22Rv1 (cell line): ENCODE data around the gene EIPR1.

Experiments used
- H3K27ac ChIP-seq: fragments of 450-650 bp; 2 replicates; pipeline ENCODE4 v1.5.1; 2017
- ZFX ChIP-seq: fragments of 450-650 bp; IDR thresholded peaks from 2 replicates; pipeline ENCODE4 v1.6.1; 2017; ENCODE audit warnings: antibody characterized with exemption, borderline replicate concordance
- TF ChIP-seq, protein P1 (sequence below): fragments of 450-650 bp; IDR thresholded peaks from 2 replicates; pipeline ENCODE4 v1.5.1; 2017; ENCODE audit warnings: mild to moderate bottlenecking

Gene EIPR1

DNA sequence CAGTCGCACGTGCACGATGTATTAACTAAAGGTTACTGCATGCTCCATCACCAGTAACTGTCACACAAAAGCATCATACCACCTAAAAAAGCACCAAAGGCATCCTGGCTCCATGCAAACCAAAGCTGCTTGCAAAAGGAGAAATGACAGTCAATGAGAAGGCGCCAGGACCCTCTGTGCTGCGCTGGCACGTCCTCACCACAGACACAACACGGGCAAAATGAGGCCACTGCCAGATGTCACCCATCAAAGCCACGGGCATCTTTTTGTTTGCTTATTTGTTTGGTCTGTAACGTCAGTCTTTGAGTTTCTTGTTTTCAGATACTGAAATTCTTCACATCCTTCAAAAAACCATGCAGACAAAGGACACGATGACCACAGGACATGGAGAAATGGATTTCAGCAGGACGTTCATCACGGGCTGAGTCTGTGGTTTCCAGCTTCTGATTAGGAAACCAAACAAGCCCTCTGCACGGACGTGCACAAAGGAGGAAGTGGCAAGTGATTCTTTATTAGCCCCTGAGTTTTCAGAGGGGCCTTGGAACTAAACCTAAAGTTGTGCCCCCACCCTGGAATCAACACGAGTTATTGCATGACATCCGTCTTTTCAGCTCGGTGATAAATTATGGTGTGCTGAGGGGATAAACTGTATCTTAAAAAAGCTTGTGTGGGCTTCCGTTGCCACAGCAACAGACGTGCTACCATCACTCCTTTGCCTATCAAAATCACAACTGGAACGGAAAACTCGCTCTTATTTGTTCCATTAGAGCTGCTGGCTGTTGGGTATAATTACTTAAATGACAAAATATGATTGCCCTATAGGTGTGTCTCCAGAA is 181.8 kb downstream of the EIPR1 start:
- H3K27ac ChIP-seq = no peak overlapping the region

GRCh38 chr2:3194828-3195227 is 182.8 kb downstream of the EIPR1 start:
- H3K27ac ChIP-seq = no peak overlapping the region

More for the DNA sequence above, 181.8 kb downstream of the EIPR1 start:
- no peak for TF ChIP-seq ZFX
- TF ChIP-seq, protein P1, sequence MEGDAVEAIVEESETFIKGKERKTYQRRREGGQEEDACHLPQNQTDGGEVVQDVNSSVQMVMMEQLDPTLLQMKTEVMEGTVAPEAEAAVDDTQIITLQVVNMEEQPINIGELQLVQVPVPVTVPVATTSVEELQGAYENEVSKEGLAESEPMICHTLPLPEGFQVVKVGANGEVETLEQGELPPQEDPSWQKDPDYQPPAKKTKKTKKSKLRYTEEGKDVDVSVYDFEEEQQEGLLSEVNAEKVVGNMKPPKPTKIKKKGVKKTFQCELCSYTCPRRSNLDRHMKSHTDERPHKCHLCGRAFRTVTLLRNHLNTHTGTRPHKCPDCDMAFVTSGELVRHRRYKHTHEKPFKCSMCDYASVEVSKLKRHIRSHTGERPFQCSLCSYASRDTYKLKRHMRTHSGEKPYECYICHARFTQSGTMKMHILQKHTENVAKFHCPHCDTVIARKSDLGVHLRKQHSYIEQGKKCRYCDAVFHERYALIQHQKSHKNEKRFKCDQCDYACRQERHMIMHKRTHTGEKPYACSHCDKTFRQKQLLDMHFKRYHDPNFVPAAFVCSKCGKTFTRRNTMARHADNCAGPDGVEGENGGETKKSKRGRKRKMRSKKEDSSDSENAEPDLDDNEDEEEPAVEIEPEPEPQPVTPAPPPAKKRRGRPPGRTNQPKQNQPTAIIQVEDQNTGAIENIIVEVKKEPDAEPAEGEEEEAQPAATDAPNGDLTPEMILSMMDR = no peak

DNA sequence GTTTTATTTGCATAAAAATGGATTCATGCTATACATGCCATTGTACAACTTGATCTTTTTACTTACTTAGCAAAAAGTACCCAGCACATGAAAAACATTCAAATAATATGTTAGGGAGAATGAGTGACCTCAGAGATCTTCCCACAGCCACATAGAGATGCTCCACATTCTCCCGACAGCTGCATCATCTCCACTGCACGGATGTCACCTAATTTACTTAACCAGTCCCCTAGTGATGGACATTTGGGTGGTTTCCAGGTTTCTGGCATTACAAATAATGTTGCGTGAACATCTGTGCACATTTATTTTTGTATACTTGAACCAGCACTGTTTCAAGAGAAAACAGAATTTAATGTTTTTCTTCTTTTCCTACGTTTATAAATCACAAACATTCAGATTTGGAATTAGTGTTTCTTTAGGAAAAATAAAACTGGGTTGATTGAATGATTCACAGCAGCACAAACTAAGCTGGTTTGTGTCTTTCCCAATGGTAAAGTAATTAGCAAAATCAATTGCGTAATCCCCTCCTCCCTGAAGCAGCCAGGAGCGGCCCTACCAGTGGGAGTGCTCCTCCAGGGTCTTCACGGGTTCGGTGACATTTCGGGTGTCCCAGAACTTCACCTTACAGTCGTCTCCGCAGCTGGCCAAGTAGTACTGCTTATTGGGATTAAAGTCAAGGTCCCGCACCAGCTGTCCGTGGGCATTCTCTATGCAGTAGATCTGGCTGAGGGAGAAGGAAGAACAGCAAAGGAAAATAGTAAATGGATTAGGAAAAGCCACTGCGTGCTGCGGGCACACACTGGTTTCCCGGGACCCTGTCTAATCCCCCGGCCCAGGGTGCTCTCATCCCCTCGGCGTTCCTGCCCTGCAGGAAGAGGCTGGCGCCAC is 183.9 kb downstream of the EIPR1 start:
- TF ChIP-seq, protein P1 = no peak
- no peak for TF ChIP-seq ZFX
- no peak overlapping the region for H3K27ac ChIP-seq

More at GRCh38 chr2:3194828-3195227, 182.8 kb downstream of the EIPR1 start:
- TF ChIP-seq ZFX = no peak
- TF ChIP-seq, protein P1 = no peak

DNA sequence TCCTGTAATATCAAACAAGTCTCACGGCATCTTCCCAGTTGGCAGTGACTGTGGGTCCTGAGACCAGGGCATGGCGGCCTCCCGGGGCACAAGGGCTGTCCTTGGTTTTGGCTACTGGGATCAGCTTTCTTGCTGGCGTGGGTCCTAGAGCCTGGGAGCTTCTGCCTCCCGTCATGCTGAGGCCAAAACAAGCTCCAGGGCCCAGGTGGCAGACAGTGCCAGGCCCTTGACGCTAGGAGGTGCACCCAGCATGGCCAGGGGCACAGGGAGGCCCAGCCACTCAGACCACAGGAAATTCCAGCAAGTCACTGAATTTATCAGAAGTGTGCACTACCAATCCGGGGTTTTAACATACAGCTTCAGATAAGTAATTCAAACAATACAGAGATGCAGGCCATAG is 184.7 kb downstream of the EIPR1 start:
- H3K27ac ChIP-seq = no peak overlapping the region
- TF ChIP-seq ZFX = no peak
- TF ChIP-seq, protein P1 = no peak

- no peak overlapping the region for H3K27ac ChIP-seq
- no peak for TF ChIP-seq ZFX
- TF ChIP-seq, protein P1 = no peak
Measured at GRCh38 chr2:3192281-3192818, 185.3 kb downstream of the EIPR1 start.

DNA sequence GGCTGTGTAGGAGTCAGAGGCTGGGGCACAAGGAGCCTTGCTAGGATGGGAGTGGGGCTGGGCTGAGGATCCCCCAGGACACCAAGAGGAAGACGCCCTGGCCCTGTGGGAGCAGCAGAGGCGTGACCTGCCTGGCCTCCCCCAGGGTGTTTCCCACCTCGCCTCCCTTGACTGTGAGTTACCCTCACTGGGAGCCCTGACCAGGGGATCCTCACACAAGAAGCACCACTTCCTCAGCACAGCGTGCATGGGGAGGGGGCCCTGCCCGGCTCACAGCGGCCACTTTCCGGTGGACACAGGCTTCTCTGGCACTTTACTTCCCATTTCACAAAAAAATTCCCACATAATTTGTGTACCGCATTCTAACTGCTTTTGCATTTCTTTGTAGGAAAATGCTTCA is 187.7 kb downstream of the EIPR1 start:
- no peak overlapping the region for H3K27ac ChIP-seq

More for the DNA sequence above, 187.7 kb downstream of the EIPR1 start:
- TF ChIP-seq ZFX = no peak
- TF ChIP-seq, protein P1 = no peak
